GM06990 (cell line): ENCODE measurements around the gene PLA2G2F.

Source experiments
- DNase-seq: peaks from one replicate; pipeline ENCODE4 v3.0.0-alpha.2; 2011; ENCODE audit not compliant: insufficient read length; ENCODE audit errors: extremely low read depth
- H3K27me3 ChIP-seq: replicated peaks from 2 replicates; pipeline ENCODE4 v1.6.0; 2011; ENCODE audit warnings: low read length; ENCODE audit not compliant: control insufficient read depth, insufficient read depth
- H3K36me3 ChIP-seq: 2 replicates; pipeline ENCODE4 v1.5.1; 2011; ENCODE audit warnings: low read length; ENCODE audit not compliant: control insufficient read depth, insufficient read depth
- H3K4me3 ChIP-seq: replicated peaks from 2 replicates; pipeline ENCODE4 v1.5.1; 2011; ENCODE audit warnings: low read depth, mild to moderate bottlenecking, control low read depth, low read length
- CTCF ChIP-seq: IDR thresholded peaks from 2 replicates; pipeline ENCODE4 v1.5.1; 2011; ENCODE audit warnings: low read length, control low read depth, mild to moderate bottlenecking, inconsistent platforms; ENCODE audit not compliant: insufficient read depth, poor library complexity, severe bottlenecking

PLA2G2F gene

GRCh38 chr1:20147846-20148570, 8.9 kb downstream of the PLA2G2F start:
- no peak for DNase-seq
- no peak for TF ChIP-seq CTCF

GRCh38 chr1:20148571-20149500, 9.7 kb downstream of the PLA2G2F start:
- no peak for TF ChIP-seq CTCF
- Histone ChIP-seq H3K36me3 (no peaks in the 10 kb centered on the region), H3K4me3 (no peak overlapping the region), H3K27me3 (no peaks in the 10 kb centered on the region)
- no peak for DNase-seq

More at GRCh38 chr1:20147846-20148570, 8.9 kb downstream of the PLA2G2F start:
- Histone ChIP-seq H3K4me3 (no peak overlapping the region), H3K27me3 (no peaks in the 10 kb centered on the region), H3K36me3 (no peaks in the 10 kb centered on the region)

- DNase-seq = no peak
- Histone ChIP-seq H3K27me3 (no peaks in the 10 kb centered on the region), H3K36me3 (no peaks in the 10 kb centered on the region), H3K4me3 (no peak overlapping the region)
- TF ChIP-seq CTCF = no peak
Measured at GRCh38 chr1:20149601-20150325, 10.6 kb downstream of the PLA2G2F start.

- DNase-seq = no peak
- H3K4me3 ChIP-seq = no peak overlapping the region
- no peaks in the 10 kb centered on the region for H3K27me3 ChIP-seq
- TF ChIP-seq CTCF = no peak
- H3K36me3 ChIP-seq = no peaks in the 10 kb centered on the region
Measured at GRCh38 chr1:20150326-20150705, 11.2 kb downstream of the PLA2G2F start.

GRCh38 chr1:20150969-20151368, 11.8 kb downstream of the PLA2G2F start:
- DNase-seq = no peak
- no peak for TF ChIP-seq CTCF
- no peak overlapping the region for H3K4me3 ChIP-seq
- H3K36me3 ChIP-seq = no peaks in the 10 kb centered on the region
- H3K27me3 ChIP-seq = no peaks in the 10 kb centered on the region
